Activated CD4-positive, alpha-beta T cell treated with anti-CD3 and anti-CD28 coated beads, Interleukin-2, amount 50 U/mL, for 4 hours (primary cell): ENCODE results near the gene CHSY3.

Experiments used
- DNase-seq, 2 experiments: peaks; one replicate each; pipeline ENCODE4 v3.0.0-alpha.2; 2020

The CHSY3 gene

GRCh38 chr5:130102960-130103359 is 198.7 kb downstream of the CHSY3 start:
- no peak for DNase-seq

GRCh38 chr5:130104895-130105688 is 200.8 kb downstream of the CHSY3 start:
- no peak for DNase-seq

- no peak for DNase-seq
Observed at GRCh38 chr5:130106480-130106879, 202.2 kb downstream of the CHSY3 start.

GRCh38 chr5:130109152-130109551 is 204.9 kb downstream of the CHSY3 start:
- no peak for DNase-seq

GRCh38 chr5:130110328-130110727 is 206.1 kb downstream of the CHSY3 start:
- no peak for DNase-seq

- no peak for DNase-seq
Observed at GRCh38 chr5:130111746-130112145, 207.5 kb downstream of the CHSY3 start.

- DNase-seq = no peak
Observed at GRCh38 chr5:130112246-130112645, 208.0 kb downstream of the CHSY3 start.

GRCh38 chr5:130115686-130116085 is 211.4 kb downstream of the CHSY3 start:
- no peak for DNase-seq

GRCh38 chr5:130116462-130116861 is 212.2 kb downstream of the CHSY3 start:
- no peak for DNase-seq

- DNase-seq = no peak
Observed at GRCh38 chr5:130116972-130117371, 212.7 kb downstream of the CHSY3 start.

- DNase-seq = no peak
Observed at GRCh38 chr5:130126746-130127145, 222.5 kb downstream of the CHSY3 start.

- DNase-seq = no peak
Observed at GRCh38 chr5:130135506-130135905, 231.2 kb downstream of the CHSY3 start.

- no peak for DNase-seq
Observed at GRCh38 chr5:130136300-130136699, 232.0 kb downstream of the CHSY3 start.

- DNase-seq = no peak
Observed at GRCh38 chr5:130137681-130138080, 233.4 kb downstream of the CHSY3 start.

GRCh38 chr5:130138406-130139045 is 234.3 kb downstream of the CHSY3 start:
- DNase-seq = no peak

GRCh38 chr5:130141659-130142320 is 237.5 kb downstream of the CHSY3 start:
- no peak for DNase-seq

GRCh38 chr5:130151239-130151638 is 247.0 kb downstream of the CHSY3 start:
- no peak for DNase-seq

GRCh38 chr5:130155345-130156011 is 251.2 kb downstream of the CHSY3 start:
- DNase-seq = no peak

- no peak for DNase-seq
Observed at GRCh38 chr5:130158036-130158435, 253.8 kb downstream of the CHSY3 start.

- no peak for DNase-seq
Observed at GRCh38 chr5:130159968-130160367, 255.7 kb downstream of the CHSY3 start.

- DNase-seq = no peak
Observed at GRCh38 chr5:130164966-130165365, 260.7 kb downstream of the CHSY3 start.

GRCh38 chr5:130166839-130167490 is 262.7 kb downstream of the CHSY3 start:
- no peak for DNase-seq

GRCh38 chr5:130168211-130168610 is 263.9 kb downstream of the CHSY3 start:
- no peak for DNase-seq
